Tibial artery (tissue), 4 donors: ENCODE results near the gene TPI1.
A peak's percentile ranks its signal among the peaks of the same experiment; 100 is the strongest.

ENCODE experiments used
- DNase-seq, 2 donors: peaks; one replicate each; pipeline ENCODE4 v3.0.0-alpha.2; 2019
- H3K27ac ChIP-seq, 2 donors: fragments of 200-600 bp; sonication (generic) in 1 of 2; 1 replicate in 1 of 2; 2 replicates in 1 of 2; pipeline ENCODE4 v1.5.1; 2018 to 2019; ENCODE audit warnings: mild to moderate bottlenecking in 1 of 2
- H3K27me3 ChIP-seq, 2 donors: fragments of 200-600 bp; sonication (generic) in 1 of 2; one replicate each; pipeline versions ENCODE4 v1.5.1 to v1.6.0; 2016 to 2019
- H3K36me3 ChIP-seq, 3 donors: fragments of 200-600 bp; sonication (generic) in 2 of 3; one replicate each; pipeline ENCODE4 v1.5.1; 2016 to 2019; ENCODE audit warnings: mild to moderate bottlenecking in 2 of 3
- H3K4me1 ChIP-seq, 4 donors: fragments of 200-600 bp; sonication (generic) in 2 of 4; 1 replicate in 3 of 4; 2 replicates in 1 of 4; pipeline ENCODE4 v1.5.1; 2016 to 2019
- H3K4me3 ChIP-seq, 2 donors: fragments of 200-600 bp; sonication (generic) in 1 of 2; 1 replicate in 1 of 2; 2 replicates in 1 of 2; pipeline ENCODE4 v1.5.1; 2018 to 2019; ENCODE audit warnings: mild to moderate bottlenecking in 2 of 2
- H3K9me3 ChIP-seq, 3 donors: fragments of 200-600 bp; sonication (generic) in 1 of 3; one replicate each; pipeline ENCODE4 v1.5.1; 2016 to 2019
- intact Hi-C: fragments of 100-400 bp; cut with DNase I; formaldehyde crosslinking; loops from one replicate; pipeline ENCODE4 v1.15.0; 2023; ENCODE audit warnings: low total_unique reads
- TF ChIP-seq, protein P1 (sequence below), 2 experiments: fragments of 200-600 bp in 1 of 2; fragments of 450-650 bp in 1 of 2; IDR thresholded peaks; one replicate each; pipeline ENCODE4 v1.5.1; 2017 to 2019; ENCODE audit warnings: antibody characterized with exemption in 2 of 2, mild to moderate bottlenecking in 1 of 2, moderate library complexity in 1 of 2

Gene TPI1

DNA sequence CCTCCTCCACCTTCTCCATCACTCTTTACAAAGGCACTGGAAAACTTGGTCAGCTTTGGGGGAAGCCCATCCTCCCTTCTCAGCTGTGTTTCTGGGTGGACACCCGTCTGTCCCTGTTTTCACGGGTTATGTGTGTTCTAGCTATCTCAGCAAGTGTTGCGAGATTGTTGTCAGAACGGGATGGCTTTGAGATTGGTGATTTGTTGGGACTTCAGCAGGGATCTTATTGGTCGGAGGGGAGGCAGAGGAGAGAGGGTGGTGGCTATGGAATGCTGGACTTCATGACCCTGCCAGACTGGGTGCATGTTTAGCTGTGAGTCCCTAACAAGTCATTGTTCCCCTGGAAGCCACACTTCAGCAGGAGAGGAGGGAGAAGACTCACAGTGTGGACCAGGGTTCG, 13.3 kb upstream of the TPI1 start:
- Histone ChIP-seq H3K36me3 (peaks cover 35 to 41% (median 38%) of the 10 kb centered on the region in 3 donors), H3K9me3 (no peaks in the 10 kb centered on the region), H3K4me3 (no peak overlapping the region), H3K27ac (peak overlapping the region; percentile 95 to 99), H3K27me3 (no peaks in the 10 kb centered on the region), H3K4me1 (peaks cover 0 to 31% (median 22%) of the 10 kb centered on the region in 4 donors)
- no peak for DNase-seq
- intact Hi-C loops = loop anchor here (5.0 kb wide), 1 partner anchor 242 kb away; no protein-coding TSS in a partner anchor
- TF ChIP-seq, protein P1, sequence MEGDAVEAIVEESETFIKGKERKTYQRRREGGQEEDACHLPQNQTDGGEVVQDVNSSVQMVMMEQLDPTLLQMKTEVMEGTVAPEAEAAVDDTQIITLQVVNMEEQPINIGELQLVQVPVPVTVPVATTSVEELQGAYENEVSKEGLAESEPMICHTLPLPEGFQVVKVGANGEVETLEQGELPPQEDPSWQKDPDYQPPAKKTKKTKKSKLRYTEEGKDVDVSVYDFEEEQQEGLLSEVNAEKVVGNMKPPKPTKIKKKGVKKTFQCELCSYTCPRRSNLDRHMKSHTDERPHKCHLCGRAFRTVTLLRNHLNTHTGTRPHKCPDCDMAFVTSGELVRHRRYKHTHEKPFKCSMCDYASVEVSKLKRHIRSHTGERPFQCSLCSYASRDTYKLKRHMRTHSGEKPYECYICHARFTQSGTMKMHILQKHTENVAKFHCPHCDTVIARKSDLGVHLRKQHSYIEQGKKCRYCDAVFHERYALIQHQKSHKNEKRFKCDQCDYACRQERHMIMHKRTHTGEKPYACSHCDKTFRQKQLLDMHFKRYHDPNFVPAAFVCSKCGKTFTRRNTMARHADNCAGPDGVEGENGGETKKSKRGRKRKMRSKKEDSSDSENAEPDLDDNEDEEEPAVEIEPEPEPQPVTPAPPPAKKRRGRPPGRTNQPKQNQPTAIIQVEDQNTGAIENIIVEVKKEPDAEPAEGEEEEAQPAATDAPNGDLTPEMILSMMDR (IDR thresholded peaks at IDR 0.05) = no peak

DNA sequence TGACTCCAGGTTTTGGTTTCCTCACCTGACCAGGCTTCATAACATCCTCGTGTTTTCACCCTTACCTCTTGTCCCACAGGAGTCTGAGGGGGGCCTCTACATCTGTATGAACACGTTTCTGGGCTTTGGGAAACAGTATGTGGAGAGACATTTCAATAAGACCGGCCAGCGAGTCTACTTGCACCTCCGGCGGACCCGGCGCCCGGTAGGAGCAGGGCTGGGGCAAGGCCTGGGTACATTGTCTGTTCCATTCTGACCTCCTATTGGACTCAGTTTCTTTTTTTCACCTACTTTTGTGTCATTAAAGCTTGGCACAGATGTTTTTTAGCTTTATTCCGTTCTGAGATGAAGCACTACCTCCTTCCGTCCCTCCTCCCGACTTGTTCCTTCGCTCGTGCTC, 12.0 kb upstream of the TPI1 start:
- no peak for DNase-seq
- H3K4me3 ChIP-seq = no peak overlapping the region
- peak overlapping the region in 1 of 2 donors; percentile 99 for H3K27ac ChIP-seq
- no peaks in the 10 kb centered on the region for H3K9me3 ChIP-seq
- no peaks in the 10 kb centered on the region for H3K27me3 ChIP-seq
- peaks cover 48 to 51% (median 51%) of the 10 kb centered on the region in 3 donors for H3K36me3 ChIP-seq
- TF ChIP-seq, protein P1 (IDR thresholded peaks at IDR 0.05) = no peak
- peaks cover 0 to 31% (median 22%) of the 10 kb centered on the region in 4 donors for H3K4me1 ChIP-seq
- intact Hi-C loops = no loop called here

DNA sequence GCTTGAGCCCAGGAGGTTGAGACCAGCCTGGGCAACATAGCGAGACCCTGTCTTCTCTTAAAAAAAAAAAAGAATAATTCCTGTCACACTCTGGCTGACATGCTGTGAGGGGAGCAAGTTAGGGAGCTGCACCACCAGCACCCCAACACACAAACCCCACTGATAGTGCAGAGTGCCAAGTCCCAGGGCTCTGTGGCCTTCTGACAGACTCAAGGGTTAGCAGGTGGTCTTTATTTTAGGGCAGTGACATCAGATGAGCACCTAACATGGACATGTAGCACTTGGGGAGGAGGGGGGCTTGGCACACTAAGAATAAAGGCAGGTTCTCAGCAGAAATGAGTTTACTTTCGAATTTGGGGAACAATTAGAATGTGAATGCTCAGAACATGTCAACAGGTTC, 8.5 kb upstream of the TPI1 start:
- TF ChIP-seq, protein P1 (IDR thresholded peaks at IDR 0.05) = no peak
- Histone ChIP-seq H3K9me3 (no peaks in the 10 kb centered on the region), H3K36me3 (peaks cover 80 to 85% (median 80%) of the 10 kb centered on the region in 3 donors), H3K4me1 (peaks cover 0 to 11% (median 7%) of the 10 kb centered on the region in 4 donors), H3K27ac (no peak overlapping the region), H3K4me3 (no peak overlapping the region), H3K27me3 (no peaks in the 10 kb centered on the region)
- intact Hi-C loops = no loop called here
- no peak for DNase-seq

DNA sequence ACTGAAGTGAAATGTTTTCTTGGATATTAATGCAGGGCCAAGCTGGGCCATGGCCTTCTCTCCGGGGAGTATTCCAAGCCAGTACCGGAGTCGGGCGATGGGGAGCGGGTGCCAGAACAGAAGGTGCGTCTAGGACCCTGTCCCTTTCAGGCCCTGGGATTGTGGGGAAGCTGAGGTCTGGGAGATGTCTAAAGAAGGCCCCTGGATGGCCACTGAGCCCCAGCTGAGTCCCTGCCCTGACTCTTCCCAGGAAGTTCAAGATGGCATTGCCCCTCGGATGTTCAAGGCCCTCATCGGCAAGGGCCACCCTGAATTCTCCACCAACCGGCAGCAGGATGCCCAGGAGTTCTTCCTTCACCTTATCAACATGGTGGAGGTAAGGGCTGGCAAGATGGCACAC, 7.2 kb upstream of the TPI1 start:
- no peak for DNase-seq
- intact Hi-C loops = no loop called here
- H3K27ac ChIP-seq = no peak overlapping the region
- H3K27me3 ChIP-seq = no peaks in the 10 kb centered on the region
- TF ChIP-seq, protein P1 (IDR thresholded peaks at IDR 0.05) = no peak
- peaks cover 87 to 99% (median 90%) of the 10 kb centered on the region in 3 donors for H3K36me3 ChIP-seq
- H3K9me3 ChIP-seq = no peaks in the 10 kb centered on the region
- H3K4me3 ChIP-seq = no peak overlapping the region
- H3K4me1 ChIP-seq = peaks cover 0 to under 1% (median 0%) of the 10 kb centered on the region in 4 donors

DNA sequence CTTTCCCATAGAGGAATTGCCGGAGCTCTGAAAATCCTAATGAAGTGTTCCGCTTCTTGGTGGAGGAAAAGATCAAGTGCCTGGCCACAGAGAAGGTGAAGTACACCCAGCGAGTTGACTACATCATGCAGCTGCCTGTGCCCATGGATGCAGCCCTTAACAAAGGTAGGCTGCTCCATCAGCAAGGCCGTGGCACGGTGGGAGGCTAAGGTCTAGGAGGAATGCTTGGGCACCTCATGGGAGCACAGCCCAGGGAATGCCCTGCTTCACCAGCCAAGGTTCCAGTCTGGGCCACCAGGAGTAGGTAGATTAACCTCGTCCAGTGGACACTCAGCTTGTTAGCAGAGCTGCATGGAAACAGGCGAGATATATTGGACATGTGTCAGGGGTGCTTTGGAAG, 6.4 kb upstream of the TPI1 start:
- intact Hi-C loops = no loop called here
- Histone ChIP-seq H3K27me3 (no peaks in the 10 kb centered on the region), H3K4me3 (no peak overlapping the region), H3K9me3 (no peaks in the 10 kb centered on the region), H3K27ac (no peak overlapping the region), H3K36me3 (peaks cover 83 to 100% (median 83%) of the 10 kb centered on the region in 3 donors), H3K4me1 (peaks cover 0 to under 1% (median 0%) of the 10 kb centered on the region in 4 donors)
- DNase-seq = no peak
- TF ChIP-seq, protein P1 (IDR thresholded peaks at IDR 0.05) = no peak

DNA sequence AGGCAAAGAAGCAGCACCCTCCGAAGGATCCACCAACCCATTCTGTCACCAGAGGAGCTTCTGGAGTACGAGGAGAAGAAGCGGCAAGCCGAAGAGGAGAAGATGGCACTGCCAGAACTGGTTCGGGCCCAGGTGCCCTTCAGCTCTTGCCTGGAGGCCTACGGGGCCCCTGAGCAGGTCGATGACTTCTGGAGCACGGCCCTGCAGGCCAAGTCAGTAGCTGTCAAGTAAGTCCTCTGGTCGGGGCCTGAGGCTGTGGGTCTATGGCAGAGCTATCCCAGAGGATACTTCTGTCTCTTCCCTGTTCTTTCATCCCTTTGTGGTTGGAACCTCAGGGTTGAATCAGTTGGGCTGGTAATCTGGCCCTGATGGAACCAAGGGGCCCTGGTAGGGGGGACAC, 5.9 kb upstream of the TPI1 start:
- TF ChIP-seq, protein P1 (IDR thresholded peaks at IDR 0.05) = no peak
- peaks cover 0 to 5% (median 2%) of the 10 kb centered on the region in 4 donors for H3K4me1 ChIP-seq
- H3K9me3 ChIP-seq = no peaks in the 10 kb centered on the region
- no peak overlapping the region for H3K4me3 ChIP-seq
- H3K27me3 ChIP-seq = no peaks in the 10 kb centered on the region
- peaks cover 78 to 98% (median 78%) of the 10 kb centered on the region in 3 donors for H3K36me3 ChIP-seq
- H3K27ac ChIP-seq = no peak overlapping the region
- intact Hi-C loops = no loop called here
- no peak for DNase-seq
